IMR-90 (cell line): Measurements from ENCODE around the gene MB21D2.

Experiments used
- BHLHE40 ChIP-seq: fragments of 150-350 bp; IDR thresholded peaks from 2 replicates; pipeline ENCODE4 v1.6.1; 2016; ENCODE audit warnings: mild to moderate bottlenecking, low read depth, low read length
- CTCF ChIP-seq: conservative IDR thresholded peaks from 2 replicates; pipeline ENCODE4 v1.5.1; 2012; ENCODE audit warnings: mild to moderate bottlenecking, low read depth, low read length, improper control_type of control experiment
- FOS ChIP-seq: fragments of 150-350 bp; IDR thresholded peaks from 2 replicates; pipeline ENCODE4 v1.6.1; 2016; ENCODE audit warnings: low read depth, low read length
- MAFK ChIP-seq: IDR thresholded peaks from 2 replicates; pipeline ENCODE4 v1.6.1; 2012; ENCODE audit warnings: low read depth, low read length, improper control_type of control experiment
- POLR2A ChIP-seq: IDR thresholded peaks from 2 replicates; pipeline ENCODE4 v1.6.1; 2012; ENCODE audit warnings: mild to moderate bottlenecking, low read depth, low read length
- RAD21 ChIP-seq: IDR thresholded peaks from 2 replicates; pipeline ENCODE4 v1.6.1; 2012; ENCODE audit warnings: low read length, improper control_type of control experiment
- RCOR1 ChIP-seq: IDR thresholded peaks from 2 replicates; pipeline ENCODE4 v1.6.1; 2012; ENCODE audit warnings: mild to moderate bottlenecking, low read length, improper control_type of control experiment; ENCODE audit not compliant: insufficient replicate concordance
- RFX5 ChIP-seq: IDR thresholded peaks from 2 replicates; pipeline ENCODE4 v1.8.0; 2012; ENCODE audit warnings: low read depth, mild to moderate bottlenecking, low read length, moderate library complexity
- SMC3 ChIP-seq: fragments of 150-350 bp; IDR thresholded peaks from 2 replicates; pipeline ENCODE4 v1.6.1; 2016; ENCODE audit warnings: low read depth, mild to moderate bottlenecking, antibody characterized with exemption, low read length, moderate library complexity
- TF ChIP-seq, protein P1 (sequence below): fragments of 150-350 bp; IDR thresholded peaks from 2 replicates; pipeline ENCODE4 v1.6.1; 2017; ENCODE audit warnings: mild to moderate bottlenecking, antibody characterized with exemption, low read length, low read depth

GRCh38 chr3:192831801-192832347, 85.8 kb downstream of the MB21D2 start:
- TF ChIP-seq CTCF (no peak), POLR2A (no peak), FOS (no peak), BHLHE40 (no peak), RCOR1 (no peak), RFX5 (no peak), SMC3 (no peak), RAD21 (no peak), MAFK (no peak)
- TF ChIP-seq, protein P1, sequence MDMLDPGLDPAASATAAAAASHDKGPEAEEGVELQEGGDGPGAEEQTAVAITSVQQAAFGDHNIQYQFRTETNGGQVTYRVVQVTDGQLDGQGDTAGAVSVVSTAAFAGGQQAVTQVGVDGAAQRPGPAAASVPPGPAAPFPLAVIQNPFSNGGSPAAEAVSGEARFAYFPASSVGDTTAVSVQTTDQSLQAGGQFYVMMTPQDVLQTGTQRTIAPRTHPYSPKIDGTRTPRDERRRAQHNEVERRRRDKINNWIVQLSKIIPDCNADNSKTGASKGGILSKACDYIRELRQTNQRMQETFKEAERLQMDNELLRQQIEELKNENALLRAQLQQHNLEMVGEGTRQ: no peak
